DOHH2 (cell line): Measurements from ENCODE around the gene ARID5A.

Source experiments
- H3F3A ChIP-seq: fragments of 200-600 bp; sonication (generic), shearing (Covaris generic); 2 replicates; pipeline ENCODE4 v1.6.0; 2016; ENCODE audit warnings: antibody characterized with exemption, mild to moderate bottlenecking; ENCODE audit not compliant: control insufficient read depth, insufficient read depth
- H3K27ac ChIP-seq: fragments of 200-600 bp; sonication (generic); 2 replicates; pipeline ENCODE4 v1.5.1; 2014; ENCODE audit warnings: low read depth, mild to moderate bottlenecking, low read length, moderate library complexity
- H3K27me3 ChIP-seq: fragments of 200-600 bp; sonication (generic); 2 replicates; pipeline ENCODE4 v1.6.1; 2014; ENCODE audit warnings: mild to moderate bottlenecking, low read length, mixed read lengths; ENCODE audit not compliant: control insufficient read depth
- H3K36me3 ChIP-seq: fragments of 200-600 bp; sonication (generic); 2 replicates; pipeline ENCODE4 v1.6.1; 2014; ENCODE audit warnings: mild to moderate bottlenecking, low read length, moderate library complexity, mixed read lengths; ENCODE audit not compliant: control insufficient read depth
- H3K4me1 ChIP-seq: fragments of 200-600 bp; sonication (generic); 2 replicates; pipeline ENCODE4 v1.6.1; 2014; ENCODE audit warnings: mild to moderate bottlenecking, low read length, mixed read lengths; ENCODE audit not compliant: control insufficient read depth
- H3K4me2 ChIP-seq: fragments of 200-600 bp; sonication (generic); 2 replicates; pipeline ENCODE4 v1.6.0; 2014; ENCODE audit warnings: mild to moderate bottlenecking, low read length, moderate library complexity
- H3K4me3 ChIP-seq: fragments of 200-600 bp; sonication (generic); 2 replicates; pipeline ENCODE4 v1.5.1; 2014; ENCODE audit warnings: mild to moderate bottlenecking, low read length, mixed read lengths
- H3K79me2 ChIP-seq: fragments of 200-600 bp; sonication (generic); 2 replicates; pipeline ENCODE4 v1.6.1; 2014; ENCODE audit warnings: mild to moderate bottlenecking, low read length, mixed read lengths; ENCODE audit not compliant: control insufficient read depth
- H3K9me2 ChIP-seq: fragments of 200-600 bp; sonication (generic); replicated peaks from 2 replicates; pipeline ENCODE4 v1.6.1; 2014; ENCODE audit warnings: mild to moderate bottlenecking, low read length, mixed read lengths; ENCODE audit not compliant: control insufficient read depth
- H3K9me3 ChIP-seq: fragments of 200-600 bp; sonication (generic); 2 replicates; pipeline ENCODE4 v1.6.1; 2014; ENCODE audit warnings: antibody characterized with exemption, low read length, mixed read lengths; ENCODE audit not compliant: control insufficient read depth, insufficient read depth
- H4K20me1 ChIP-seq: fragments of 200-600 bp; sonication (generic); 2 replicates; pipeline ENCODE4 v1.6.0; 2014; ENCODE audit warnings: low read depth, mild to moderate bottlenecking, antibody characterized with exemption, low read length, moderate library complexity; ENCODE audit not compliant: control insufficient read depth, insufficient read depth
- CTCF ChIP-seq: fragments of 200-600 bp; sonication (generic); IDR thresholded peaks from one replicate; pipeline ENCODE4 v1.5.1; 2014; ENCODE audit warnings: antibody characterized with exemption, mild to moderate bottlenecking, low read depth, low read length; ENCODE audit not compliant: poor library complexity, severe bottlenecking
- EZH2phosphoT487 ChIP-seq: fragments of 200-600 bp; sonication (generic); IDR thresholded peaks from 2 replicates; pipeline ENCODE4 v1.6.1; 2017; ENCODE audit warnings: borderline replicate concordance, mild to moderate bottlenecking, antibody characterized with exemption, low read length, moderate library complexity, mixed read lengths

Gene ARID5A

GRCh38 chr2:96526615-96527285 lies 9.8 kb upstream of the ARID5A start:
- Histone ChIP-seq H3K27me3 (peaks cover 83% of the 10 kb centered on the region), H3K36me3 (no peaks in the 10 kb centered on the region), H3K79me2 (no peaks in the 10 kb centered on the region), H3K27ac (no peak overlapping the region), H3K9me2 (no peaks in the 10 kb centered on the region), H4K20me1 (no peaks in the 10 kb centered on the region), H3K4me3 (peak overlapping the region; percentile 20; the same call in 1 of the 2 replicates), H3K4me2 (peak overlapping the region; percentile 40; the same call in 1 of the 2 replicates), H3K9me3 (no peaks in the 10 kb centered on the region), H3K4me1 (peaks cover 5% of the 10 kb centered on the region; the same call in 1 of the 2 replicates), H3F3A (no peaks in the 10 kb centered on the region)
- no peak for TF ChIP-seq CTCF
- TF ChIP-seq EZH2phosphoT487 = peak; percentile 84; the same call in 1 of the 2 replicates

GRCh38 chr2:96527286-96528005 lies 9.1 kb upstream of the ARID5A start:
- H3K4me1 ChIP-seq = peaks cover 5% of the 10 kb centered on the region; the same call in 1 of the 2 replicates
- TF ChIP-seq CTCF (no peak), EZH2phosphoT487 (peak; percentile 81; the same call in 1 of the 2 replicates)
- no peaks in the 10 kb centered on the region for H3K9me3 ChIP-seq
- peaks cover 90% of the 10 kb centered on the region for H3K27me3 ChIP-seq
- no peaks in the 10 kb centered on the region for H4K20me1 ChIP-seq
- peak overlapping the region; percentile 20; the same call in 1 of the 2 replicates for H3K4me3 ChIP-seq
- H3F3A ChIP-seq = no peaks in the 10 kb centered on the region
- H3K79me2 ChIP-seq = no peaks in the 10 kb centered on the region
- H3K9me2 ChIP-seq = no peaks in the 10 kb centered on the region
- H3K36me3 ChIP-seq = no peaks in the 10 kb centered on the region
- H3K4me2 ChIP-seq = peak overlapping the region; percentile 40; the same call in 1 of the 2 replicates
- no peak overlapping the region for H3K27ac ChIP-seq

- H3K9me2 ChIP-seq = no peaks in the 10 kb centered on the region
- H3K4me2 ChIP-seq = 0 out of 2 replicates have a peak overlapping the region, but pooled peaks have one; percentile 16
- no peaks in the 10 kb centered on the region for H3K9me3 ChIP-seq
- no peaks in the 10 kb centered on the region for H3K79me2 ChIP-seq
- peaks cover 5% of the 10 kb centered on the region; the same call in 1 of the 2 replicates for H3K4me1 ChIP-seq
- no peaks in the 10 kb centered on the region for H3F3A ChIP-seq
- no peak overlapping the region for H3K27ac ChIP-seq
- no peaks in the 10 kb centered on the region for H4K20me1 ChIP-seq
- H3K36me3 ChIP-seq = no peaks in the 10 kb centered on the region
- H3K27me3 ChIP-seq = peaks cover 94% of the 10 kb centered on the region
- TF ChIP-seq CTCF = no peak
- TF ChIP-seq EZH2phosphoT487 = peak; percentile 46; the same call in 1 of the 2 replicates
- no peak overlapping the region for H3K4me3 ChIP-seq
Observed at GRCh38 chr2:96528006-96528699, 8.4 kb upstream of the ARID5A start.
